ENCODE measurements around the gene SLC35G2. TPM values are rescaled to one million over a fixed set of nuclear protein-coding genes. Genes with fewer than 3 reads are reported as not detected.

Gene SLC35G2
- polyA plus RNA-seq, 2 of the 4 experiments (the other 2 are of a cell fraction): 17.2 to 34.8 TPM

- CTCF ChIA-PET: interaction anchor here (0.6 to 1.2 kb wide), 2 partner anchors 169 to 175 kb away, joined by 3 read pairs; no protein-coding TSS in a partner anchor
- WGBS (ENCODE audit: missing lambda C conversion rate): 100% methylated on average over 1 of the region's 1 CpG
- H3K9me3 ChIP-seq: no peaks in the 10 kb centered on the region
- no peak for ATAC-seq
- TF ChIP-seq ESRRA (IDR thresholded peaks at IDR 0.05; ENCODE audit: borderline replicate concordance, low read length) (no peak), PBX3 (IDR thresholded peaks at IDR 0.05) (no peak), CBX2 (IDR thresholded peaks at IDR 0.05; ENCODE audit: borderline replicate concordance, low read depth) (no peak), HEYL (CRISPR knock-in tag; IDR thresholded peaks at IDR 0.05) (no peak), SMC3 (IDR thresholded peaks at IDR 0.05) (no peak)
- no peak for FAIRE-seq
- no peak for DNase-seq (ENCODE audit: low read depth in 1 of 2, low spot score in 1 of 2)
- H3K4me3 ChIP-seq: no peak overlapping the region
- H3K4me1 ChIP-seq: peaks cover under 1% of the 10 kb centered on the region; the same call in 1 of the 3 replicates
- POLR2A ChIA-PET: no interaction called here
- no peak overlapping the region for H3K4me2 ChIP-seq
- H3K27ac ChIP-seq: no peak overlapping the region
These were observed 25.8 kb downstream of the SLC35G2 start for GRCh38 chr3:136844724-136845123.

GRCh38 chr3:136852180-136852579 is 33.3 kb downstream of the SLC35G2 start:
- no peak for DNase-seq (ENCODE audit: low read depth in 1 of 2, low spot score in 1 of 2)

GRCh38 chr3:136856665-136857064 is 37.7 kb downstream of the SLC35G2 start:
- ChIA-PET POLR2A (no interaction called here), CTCF (no interaction called here)
- no peak for FAIRE-seq
- Histone ChIP-seq H3K27ac (no peak overlapping the region), H3K4me3 (no peak overlapping the region), H3K4me1 (0 out of 3 replicates have a peak, but pooled peaks cover 8% of the 10 kb centered on the region), H3K4me2 (no peak overlapping the region), H3K9me3 (no peaks in the 10 kb centered on the region)
- ATAC-seq: no peak
- no peak for DNase-seq (ENCODE audit: low read depth in 1 of 2, low spot score in 1 of 2)
- TF ChIP-seq TP53 (CRISPR knock-in tag; IDR thresholded peaks at IDR 0.05) (no peak), KDM5A (IDR thresholded peaks at IDR 0.05) (no peak), RCOR1 (IDR thresholded peaks at IDR 0.05; ENCODE audit: low read depth, low read length) (no peak), TFCP2L1 (CRISPR knock-in tag; IDR thresholded peaks at IDR 0.05) (no peak), ZC3H11A (IDR thresholded peaks at IDR 0.05) (no peak), FOSB (CRISPR knock-in tag; IDR thresholded peaks at IDR 0.05) (no peak), RFX5 (IDR thresholded peaks at IDR 0.05) (no peak), E2F6 (IDR thresholded peaks at IDR 0.05; ENCODE audit: borderline replicate concordance, low read depth) (no peak), PHF8 (IDR thresholded peaks at IDR 0.05; ENCODE audit: borderline replicate concordance, low read depth) (no peak)

More at GRCh38 chr3:136852180-136852579, 33.3 kb downstream of the SLC35G2 start:
- FAIRE-seq: no peak
- POLR2A ChIA-PET: interaction anchor here (1.0 kb wide), 1 partner anchor 10 kb away, joined by 4 read pairs; the partner anchor contains the start of gene NCK1
- no peak overlapping the region for H3K4me3 ChIP-seq
- no peaks in the 10 kb centered on the region for H3K9me3 ChIP-seq
- CTCF ChIA-PET: interaction anchor here (0.7 kb wide), 1 partner anchor 515 kb away, joined by 3 read pairs; no protein-coding TSS in a partner anchor
- 90% methylated on average over 4 of the region's 4 CpGs for WGBS (ENCODE audit: missing lambda C conversion rate)
- H3K27ac ChIP-seq: no peak overlapping the region
- no peak for ATAC-seq
- 0 out of 3 replicates have a peak, but pooled peaks cover 5% of the 10 kb centered on the region for H3K4me1 ChIP-seq
- TF ChIP-seq SREBF2 (IDR thresholded peaks at IDR 0.05) (no peak), CHD4 (IDR thresholded peaks at IDR 0.05; ENCODE audit: borderline replicate concordance) (no peak), MYC (IDR thresholded peaks at IDR 0.05; ENCODE audit: borderline replicate concordance, low read length) (no peak), MAZ (IDR thresholded peaks at IDR 0.05; ENCODE audit: borderline replicate concordance, low read depth, low read length) (no peak), HOXB5 (CRISPR knock-in tag; IDR thresholded peaks at IDR 0.05) (no peak), CHD2 (IDR thresholded peaks at IDR 0.05; ENCODE audit: low read length, partially characterized antibody) (no peak), KDM5A (IDR thresholded peaks at IDR 0.05) (no peak), JUNB (IDR thresholded peaks at IDR 0.05) (no peak), ELK1 (IDR thresholded peaks at IDR 0.05; ENCODE audit: low read depth, low read length) (no peak), POLR2A (IDR thresholded peaks at IDR 0.05; ENCODE audit: low read length) (no peak), ZSCAN20 (CRISPR knock-in tag; IDR thresholded peaks at IDR 0.05) (no peak), FOSL2 (IDR thresholded peaks at IDR 0.05) (no peak), FOSL2 (CRISPR knock-in tag; IDR thresholded peaks at IDR 0.05) (no peak), NR3C1 (IDR thresholded peaks at IDR 0.05) (no peak), RAD21 (conservative IDR thresholded peaks at IDR 0.05 in 1 of 2, IDR thresholded peaks at IDR 0.05 in 1 of 2) (no peak)
- H3K4me2 ChIP-seq: no peak overlapping the region
